ENCODE data around the gene PRLR.

PRLR gene

GRCh38 chr5:35024911-35025510, 205.3 kb downstream of the PRLR start:
- Histone ChIP-seq H3K36me3 (ENCODE audit: control insufficient read depth in 5 of 5, insufficient read depth in 5 of 5, low read length in 5 of 5) (no peaks in the 10 kb centered on the region), H3K27me3 (ENCODE audit: control insufficient read depth in 5 of 5, insufficient read depth in 4 of 5, low read length in 5 of 5) (no peaks in the 10 kb centered on the region), H3K27ac (ENCODE audit: low read depth, low read length) (no peak overlapping the region), H3K4me1 (ENCODE audit: control insufficient read depth in 5 of 5, insufficient read depth in 5 of 5, low read length in 5 of 5) (peaks cover 0 to 2% (median 0%) of the 10 kb centered on the region in 5 donors), H3K4me3 (ENCODE audit: low read depth in 1 of 5, low read length in 5 of 5) (no peak overlapping the region), H3K9me3 (ENCODE audit: control insufficient read depth in 5 of 5, low read length in 5 of 5) (no peaks in the 10 kb centered on the region), H3K9ac (ENCODE audit: low read length in 5 of 5) (no peak overlapping the region)

GRCh38 chr5:35023391-35024178, 206.7 kb downstream of the PRLR start:
- H3K9me3 ChIP-seq (ENCODE audit: control insufficient read depth in 5 of 5, low read length in 5 of 5) = no peaks in the 10 kb centered on the region
- no peak overlapping the region for H3K9ac ChIP-seq (ENCODE audit: low read length in 5 of 5)
- H3K4me3 ChIP-seq (ENCODE audit: low read depth in 1 of 5, low read length in 5 of 5) = no peak overlapping the region
- H3K4me1 ChIP-seq (ENCODE audit: control insufficient read depth in 5 of 5, insufficient read depth in 5 of 5, low read length in 5 of 5) = peaks cover 0 to 2% (median 0%) of the 10 kb centered on the region in 5 donors
- H3K36me3 ChIP-seq (ENCODE audit: control insufficient read depth in 5 of 5, insufficient read depth in 5 of 5, low read length in 5 of 5) = no peaks in the 10 kb centered on the region
- no peak overlapping the region for H3K27ac ChIP-seq (ENCODE audit: low read depth, low read length)
- H3K27me3 ChIP-seq (ENCODE audit: control insufficient read depth in 5 of 5, insufficient read depth in 4 of 5, low read length in 5 of 5) = no peaks in the 10 kb centered on the region

GRCh38 chr5:35016174-35017051, 213.9 kb downstream of the PRLR start:
- no peaks in the 10 kb centered on the region for H3K27me3 ChIP-seq (ENCODE audit: control insufficient read depth in 5 of 5, insufficient read depth in 4 of 5, low read length in 5 of 5)
- no peak overlapping the region for H3K4me3 ChIP-seq (ENCODE audit: low read depth in 1 of 5, low read length in 5 of 5)
- H3K9me3 ChIP-seq (ENCODE audit: control insufficient read depth in 5 of 5, low read length in 5 of 5) = no peaks in the 10 kb centered on the region
- no peak overlapping the region for H3K9ac ChIP-seq (ENCODE audit: low read length in 5 of 5)
- H3K36me3 ChIP-seq (ENCODE audit: control insufficient read depth in 5 of 5, insufficient read depth in 5 of 5, low read length in 5 of 5) = no peaks in the 10 kb centered on the region
- no peak overlapping the region for H3K27ac ChIP-seq (ENCODE audit: low read depth, low read length)
- no peaks in the 10 kb centered on the region for H3K4me1 ChIP-seq (ENCODE audit: control insufficient read depth in 5 of 5, insufficient read depth in 5 of 5, low read length in 5 of 5)

GRCh38 chr5:35015063-35015462, 215.2 kb downstream of the PRLR start:
- no peaks in the 10 kb centered on the region for H3K9me3 ChIP-seq (ENCODE audit: control insufficient read depth in 5 of 5, low read length in 5 of 5)
- H3K27ac ChIP-seq (ENCODE audit: low read depth, low read length) = no peak overlapping the region
- H3K9ac ChIP-seq (ENCODE audit: low read length in 5 of 5) = no peak overlapping the region
- no peaks in the 10 kb centered on the region for H3K36me3 ChIP-seq (ENCODE audit: control insufficient read depth in 5 of 5, insufficient read depth in 5 of 5, low read length in 5 of 5)
- no peak overlapping the region for H3K4me3 ChIP-seq (ENCODE audit: low read depth in 1 of 5, low read length in 5 of 5)
- H3K27me3 ChIP-seq (ENCODE audit: control insufficient read depth in 5 of 5, insufficient read depth in 4 of 5, low read length in 5 of 5) = no peaks in the 10 kb centered on the region
- no peaks in the 10 kb centered on the region for H3K4me1 ChIP-seq (ENCODE audit: control insufficient read depth in 5 of 5, insufficient read depth in 5 of 5, low read length in 5 of 5)

GRCh38 chr5:35012796-35013195, 217.5 kb downstream of the PRLR start:
- Histone ChIP-seq H3K36me3 (ENCODE audit: control insufficient read depth in 5 of 5, insufficient read depth in 5 of 5, low read length in 5 of 5) (no peaks in the 10 kb centered on the region), H3K9ac (ENCODE audit: low read length in 5 of 5) (no peak overlapping the region), H3K9me3 (ENCODE audit: control insufficient read depth in 5 of 5, low read length in 5 of 5) (no peaks in the 10 kb centered on the region), H3K27ac (ENCODE audit: low read depth, low read length) (no peak overlapping the region), H3K4me3 (ENCODE audit: low read depth in 1 of 5, low read length in 5 of 5) (no peak overlapping the region), H3K4me1 (ENCODE audit: control insufficient read depth in 5 of 5, insufficient read depth in 5 of 5, low read length in 5 of 5) (no peaks in the 10 kb centered on the region), H3K27me3 (ENCODE audit: control insufficient read depth in 5 of 5, insufficient read depth in 4 of 5, low read length in 5 of 5) (no peaks in the 10 kb centered on the region)

- Histone ChIP-seq H3K9me3 (ENCODE audit: control insufficient read depth in 5 of 5, low read length in 5 of 5) (no peaks in the 10 kb centered on the region), H3K4me1 (ENCODE audit: control insufficient read depth in 5 of 5, insufficient read depth in 5 of 5, low read length in 5 of 5) (no peaks in the 10 kb centered on the region), H3K27me3 (ENCODE audit: control insufficient read depth in 5 of 5, insufficient read depth in 4 of 5, low read length in 5 of 5) (peaks cover 0 to 2% (median 0%) of the 10 kb centered on the region in 5 donors), H3K36me3 (ENCODE audit: control insufficient read depth in 5 of 5, insufficient read depth in 5 of 5, low read length in 5 of 5) (no peaks in the 10 kb centered on the region), H3K9ac (ENCODE audit: low read length in 5 of 5) (no peak overlapping the region), H3K27ac (ENCODE audit: low read depth, low read length) (no peak overlapping the region), H3K4me3 (ENCODE audit: low read depth in 1 of 5, low read length in 5 of 5) (no peak overlapping the region)
Observed at GRCh38 chr5:35012365-35012764, 217.9 kb downstream of the PRLR start.

GRCh38 chr5:35010676-35011075, 219.6 kb downstream of the PRLR start:
- no peaks in the 10 kb centered on the region for H3K9me3 ChIP-seq (ENCODE audit: control insufficient read depth in 5 of 5, low read length in 5 of 5)
- H3K27me3 ChIP-seq (ENCODE audit: control insufficient read depth in 5 of 5, insufficient read depth in 4 of 5, low read length in 5 of 5) = peaks cover 0 to 3% (median 0%) of the 10 kb centered on the region in 5 donors
- no peaks in the 10 kb centered on the region for H3K4me1 ChIP-seq (ENCODE audit: control insufficient read depth in 5 of 5, insufficient read depth in 5 of 5, low read length in 5 of 5)
- no peak overlapping the region for H3K27ac ChIP-seq (ENCODE audit: low read depth, low read length)
- H3K4me3 ChIP-seq (ENCODE audit: low read depth in 1 of 5, low read length in 5 of 5) = no peak overlapping the region
- H3K36me3 ChIP-seq (ENCODE audit: control insufficient read depth in 5 of 5, insufficient read depth in 5 of 5, low read length in 5 of 5) = no peaks in the 10 kb centered on the region
- no peak overlapping the region for H3K9ac ChIP-seq (ENCODE audit: low read length in 5 of 5)

- no peaks in the 10 kb centered on the region for H3K4me1 ChIP-seq (ENCODE audit: control insufficient read depth in 5 of 5, insufficient read depth in 5 of 5, low read length in 5 of 5)
- H3K27ac ChIP-seq (ENCODE audit: low read depth, low read length) = no peak overlapping the region
- H3K9me3 ChIP-seq (ENCODE audit: control insufficient read depth in 5 of 5, low read length in 5 of 5) = no peaks in the 10 kb centered on the region
- peaks cover 0 to 5% (median 0%) of the 10 kb centered on the region in 5 donors for H3K27me3 ChIP-seq (ENCODE audit: control insufficient read depth in 5 of 5, insufficient read depth in 4 of 5, low read length in 5 of 5)
- H3K9ac ChIP-seq (ENCODE audit: low read length in 5 of 5) = no peak overlapping the region
- H3K36me3 ChIP-seq (ENCODE audit: control insufficient read depth in 5 of 5, insufficient read depth in 5 of 5, low read length in 5 of 5) = no peaks in the 10 kb centered on the region
- no peak overlapping the region for H3K4me3 ChIP-seq (ENCODE audit: low read depth in 1 of 5, low read length in 5 of 5)
Observed at GRCh38 chr5:35009657-35010056, 220.6 kb downstream of the PRLR start.

- Histone ChIP-seq H3K4me1 (ENCODE audit: control insufficient read depth in 5 of 5, insufficient read depth in 5 of 5, low read length in 5 of 5) (no peaks in the 10 kb centered on the region), H3K4me3 (ENCODE audit: low read depth in 1 of 5, low read length in 5 of 5) (no peak overlapping the region), H3K27me3 (ENCODE audit: control insufficient read depth in 5 of 5, insufficient read depth in 4 of 5, low read length in 5 of 5) (peaks cover 0 to 7% (median 3%) of the 10 kb centered on the region in 5 donors), H3K9ac (ENCODE audit: low read length in 5 of 5) (no peak overlapping the region), H3K36me3 (ENCODE audit: control insufficient read depth in 5 of 5, insufficient read depth in 5 of 5, low read length in 5 of 5) (no peaks in the 10 kb centered on the region), H3K27ac (ENCODE audit: low read depth, low read length) (no peak overlapping the region), H3K9me3 (ENCODE audit: control insufficient read depth in 5 of 5, low read length in 5 of 5) (no peaks in the 10 kb centered on the region)
Observed at GRCh38 chr5:35009019-35009418, 221.3 kb downstream of the PRLR start.

GRCh38 chr5:35004771-35005170, 225.5 kb downstream of the PRLR start:
- H3K27me3 ChIP-seq (ENCODE audit: control insufficient read depth in 5 of 5, insufficient read depth in 4 of 5, low read length in 5 of 5) = peaks cover 0 to 13% (median 3%) of the 10 kb centered on the region in 5 donors
- no peaks in the 10 kb centered on the region for H3K9me3 ChIP-seq (ENCODE audit: control insufficient read depth in 5 of 5, low read length in 5 of 5)
- no peaks in the 10 kb centered on the region for H3K36me3 ChIP-seq (ENCODE audit: control insufficient read depth in 5 of 5, insufficient read depth in 5 of 5, low read length in 5 of 5)
- no peaks in the 10 kb centered on the region for H3K4me1 ChIP-seq (ENCODE audit: control insufficient read depth in 5 of 5, insufficient read depth in 5 of 5, low read length in 5 of 5)
- no peak overlapping the region for H3K9ac ChIP-seq (ENCODE audit: low read length in 5 of 5)
- no peak overlapping the region for H3K4me3 ChIP-seq (ENCODE audit: low read depth in 1 of 5, low read length in 5 of 5)
- no peak overlapping the region for H3K27ac ChIP-seq (ENCODE audit: low read depth, low read length)
